HG02885 (cell line): ENCODE measurements around the gene MUC22.

ENCODE experiments used
- ATAC-seq: cut with Tn5 transposase; IDR thresholded peaks from one replicate; pipeline ENCODE4 v1.9.1; 2021; ENCODE audit warnings: mild to moderate bottlenecking; ENCODE audit not compliant: unreplicated experiment, poor library complexity

MUC22 gene

GRCh38 chr6:31068669-31069340, 58.5 kb downstream of the MUC22 start:
- no peak for ATAC-seq

GRCh38 chr6:31070711-31071197, 60.5 kb downstream of the MUC22 start:
- no peak for ATAC-seq

DNA sequence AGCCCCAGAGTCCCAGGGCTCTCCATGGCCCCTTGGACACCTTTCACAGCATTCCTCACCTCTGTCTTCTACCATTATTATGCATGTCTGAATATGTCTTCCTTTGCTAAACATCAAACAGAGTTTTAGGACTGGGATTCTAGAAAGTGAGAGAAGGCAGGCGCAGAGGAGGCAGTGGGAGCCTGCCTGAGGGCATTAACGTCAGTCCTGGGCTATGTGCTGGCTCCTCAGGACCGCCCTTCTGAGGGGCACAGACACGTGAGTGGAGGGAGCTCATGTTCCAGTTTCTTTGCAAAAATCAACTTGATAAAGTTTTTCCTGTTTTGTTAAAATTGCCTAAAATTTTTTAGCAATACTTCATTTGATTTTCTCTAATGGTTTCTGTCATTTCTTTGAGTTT, 64.1 kb downstream of the MUC22 start:
- no peak for ATAC-seq

- no peak for ATAC-seq
These were observed 65.3 kb downstream of the MUC22 start for GRCh38 chr6:31075528-31075927.

GRCh38 chr6:31076611-31077010, 66.3 kb downstream of the MUC22 start:
- ATAC-seq: no peak

- no peak for ATAC-seq
These were observed 69.5 kb downstream of the MUC22 start for GRCh38 chr6:31079656-31080261.

- ATAC-seq: no peak
These were observed 71.6 kb downstream of the MUC22 start for GRCh38 chr6:31081872-31082271.

DNA sequence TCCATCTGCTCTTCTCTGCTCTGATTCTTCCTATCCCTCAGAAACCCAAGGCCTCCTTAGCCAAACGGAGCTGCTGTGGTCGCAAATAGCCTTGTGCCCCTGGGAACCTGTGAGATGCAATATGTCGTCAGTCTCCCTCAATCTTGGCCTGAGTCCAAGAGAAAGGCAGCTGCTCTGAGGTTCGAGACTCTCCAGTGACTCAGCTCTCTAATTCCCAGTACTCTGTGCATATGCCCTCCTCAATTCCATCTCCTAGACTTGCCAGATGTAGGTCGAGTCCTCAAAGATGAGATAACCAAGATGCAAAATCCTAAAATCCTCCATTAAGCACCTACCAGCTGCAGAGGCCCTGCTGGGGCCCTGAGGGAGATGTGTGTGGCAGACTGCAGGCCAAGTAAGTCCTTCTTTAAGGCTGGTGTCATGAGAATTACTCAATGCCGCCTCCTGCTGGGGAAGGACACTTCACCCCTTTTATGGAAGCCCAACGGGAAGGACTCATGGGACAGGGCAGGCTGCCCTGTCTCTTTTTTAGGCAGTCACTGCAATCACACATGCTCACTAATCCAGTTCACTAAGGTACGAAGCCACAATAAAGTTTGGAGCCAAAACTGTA, 73.6 kb downstream of the MUC22 start:
- no peak for ATAC-seq
